MM.1S (cell line): Measurements from ENCODE around the gene SCYGR4.

ENCODE experiments used
- DNase-seq: peaks from one replicate; pipeline ENCODE4 v3.0.0-alpha.2; 2015
- H2AFZ ChIP-seq: fragments of 300-600 bp; sonication (generic); 2 replicates; pipeline ENCODE4 v1.6.0; 2016; ENCODE audit warnings: antibody characterized with exemption, low read length
- H3F3A ChIP-seq: fragments of 300-600 bp; sonication (generic); 2 replicates; pipeline ENCODE4 v1.6.1; 2016; ENCODE audit warnings: mild to moderate bottlenecking, antibody characterized with exemption, low read length, moderate library complexity, mixed read lengths; ENCODE audit not compliant: insufficient read depth
- H3K27ac ChIP-seq: fragments of 300-600 bp; sonication (generic); 2 replicates; pipeline ENCODE4 v1.5.1; 2016; ENCODE audit warnings: mild to moderate bottlenecking, low read length
- H3K27me3 ChIP-seq: fragments of 300-600 bp; sonication (generic); replicated peaks from 2 replicates; pipeline ENCODE4 v1.6.0; 2016; ENCODE audit warnings: low read length; ENCODE audit not compliant: insufficient read depth
- H3K36me3 ChIP-seq: fragments of 300-600 bp; sonication (generic); replicated peaks from 2 replicates; pipeline ENCODE4 v1.6.1; 2016; ENCODE audit warnings: mild to moderate bottlenecking, low read length, mixed read lengths; ENCODE audit not compliant: insufficient read depth
- H3K4me1 ChIP-seq: fragments of 300-600 bp; sonication (generic); 2 replicates; pipeline ENCODE4 v1.6.1; 2016; ENCODE audit warnings: low read length, mixed read lengths
- H3K4me2 ChIP-seq: fragments of 300-600 bp; sonication (generic); 2 replicates; pipeline ENCODE4 v1.6.0; 2016; ENCODE audit warnings: low read depth, low read length
- H3K4me3 ChIP-seq: fragments of 300-600 bp; sonication (generic); 2 replicates; pipeline ENCODE4 v1.5.1; 2016; ENCODE audit warnings: low read length, mixed read lengths
- H3K79me2 ChIP-seq: fragments of 300-600 bp; sonication (generic); 2 replicates; pipeline ENCODE4 v1.6.1; 2016; ENCODE audit warnings: mixed run types, low read length, mixed read lengths
- H3K9ac ChIP-seq: fragments of 300-600 bp; sonication (generic); 2 replicates; pipeline ENCODE4 v1.6.1; 2016; ENCODE audit warnings: low read length, mixed read lengths
- H3K9me2 ChIP-seq: fragments of 300-600 bp; sonication (generic); replicated peaks from 2 replicates; pipeline ENCODE4 v1.6.1; 2016; ENCODE audit warnings: mild to moderate bottlenecking, low read length, mixed read lengths; ENCODE audit not compliant: insufficient read depth
- H3K9me3 ChIP-seq: fragments of 300-600 bp; sonication (generic); replicated peaks from 2 replicates; pipeline ENCODE4 v1.6.1; 2016; ENCODE audit warnings: mild to moderate bottlenecking, low read length, mixed read lengths; ENCODE audit not compliant: insufficient read depth
- H4K20me1 ChIP-seq: fragments of 300-600 bp; sonication (generic); 2 replicates; pipeline ENCODE4 v1.6.1; 2016; ENCODE audit warnings: mild to moderate bottlenecking, low read length, moderate library complexity, mixed read lengths; ENCODE audit not compliant: insufficient read depth
- CTCF ChIP-seq: fragments of 300-600 bp; sonication (generic); IDR thresholded peaks from 2 replicates; pipeline ENCODE4 v1.5.1; 2016; ENCODE audit warnings: antibody characterized with exemption, low read length, mixed read lengths
- EZH2 ChIP-seq: fragments of 300-600 bp; sonication (generic); optimal IDR thresholded peaks from 2 replicates; pipeline ENCODE3; 2017; ENCODE audit warnings: low read depth, mild to moderate bottlenecking, antibody characterized with exemption, low read length, mixed read lengths
- EZH2phosphoT487 ChIP-seq: fragments of 300-600 bp; sonication (generic); IDR thresholded peaks from 2 replicates; pipeline ENCODE4 v1.6.1; 2018; ENCODE audit warnings: antibody characterized with exemption, low read length

The SCYGR4 gene

GRCh38 chr2:227623226-227623625, 5.9 kb downstream of the SCYGR4 start:
- no peak overlapping the region for H3K4me3 ChIP-seq
- H3K4me1 ChIP-seq = no peaks in the 10 kb centered on the region
- H3K9ac ChIP-seq = no peak overlapping the region
- TF ChIP-seq CTCF (no peak), EZH2phosphoT487 (no peak), EZH2 (no peak)
- H3K9me3 ChIP-seq = no peaks in the 10 kb centered on the region
- no peaks in the 10 kb centered on the region for H3F3A ChIP-seq
- H3K9me2 ChIP-seq = no peaks in the 10 kb centered on the region
- no peaks in the 10 kb centered on the region for H3K27me3 ChIP-seq
- no peak overlapping the region for H2AFZ ChIP-seq
- H3K4me2 ChIP-seq = no peak overlapping the region
- no peaks in the 10 kb centered on the region for H3K36me3 ChIP-seq
- H3K27ac ChIP-seq = no peak overlapping the region
- H4K20me1 ChIP-seq = no peaks in the 10 kb centered on the region
- no peaks in the 10 kb centered on the region for H3K79me2 ChIP-seq
- no peak for DNase-seq

GRCh38 chr2:227625420-227625819, 8.1 kb downstream of the SCYGR4 start:
- H4K20me1 ChIP-seq = no peaks in the 10 kb centered on the region
- DNase-seq = no peak
- H3K9me3 ChIP-seq = no peaks in the 10 kb centered on the region
- no peaks in the 10 kb centered on the region for H3K79me2 ChIP-seq
- no peak for TF ChIP-seq EZH2
- no peak for TF ChIP-seq EZH2phosphoT487
- TF ChIP-seq CTCF = no peak
- no peak overlapping the region for H3K4me2 ChIP-seq
- H3F3A ChIP-seq = no peaks in the 10 kb centered on the region
- H3K9ac ChIP-seq = no peak overlapping the region
- H3K4me1 ChIP-seq = no peaks in the 10 kb centered on the region
- no peak overlapping the region for H2AFZ ChIP-seq
- no peaks in the 10 kb centered on the region for H3K36me3 ChIP-seq
- H3K9me2 ChIP-seq = no peaks in the 10 kb centered on the region
- no peaks in the 10 kb centered on the region for H3K27me3 ChIP-seq
- H3K4me3 ChIP-seq = no peak overlapping the region
- no peak overlapping the region for H3K27ac ChIP-seq

- H3K4me2 ChIP-seq = no peak overlapping the region
- no peak overlapping the region for H3K9ac ChIP-seq
- H3K27me3 ChIP-seq = no peaks in the 10 kb centered on the region
- H3K27ac ChIP-seq = no peak overlapping the region
- H3K36me3 ChIP-seq = no peaks in the 10 kb centered on the region
- no peak for DNase-seq
- no peaks in the 10 kb centered on the region for H3F3A ChIP-seq
- no peaks in the 10 kb centered on the region for H3K9me3 ChIP-seq
- H2AFZ ChIP-seq = no peak overlapping the region
- no peaks in the 10 kb centered on the region for H4K20me1 ChIP-seq
- TF ChIP-seq CTCF (no peak), EZH2 (no peak), EZH2phosphoT487 (no peak)
- H3K79me2 ChIP-seq = no peaks in the 10 kb centered on the region
- H3K9me2 ChIP-seq = no peaks in the 10 kb centered on the region
- H3K4me3 ChIP-seq = no peak overlapping the region
- no peaks in the 10 kb centered on the region for H3K4me1 ChIP-seq
Measured at GRCh38 chr2:227626580-227627151, 9.4 kb downstream of the SCYGR4 start.
